GM18505 (cell line): ENCODE results near the gene IREB2.

Experiments
- ATAC-seq: cut with Tn5 transposase; IDR thresholded peaks from one replicate; pipeline ENCODE4 v1.9.1; 2021; ENCODE audit not compliant: unreplicated experiment
- POLR2A ChIP-seq: IDR thresholded peaks from 4 replicates; pipeline ENCODE4 v1.6.1; 2011; ENCODE audit warnings: borderline replicate concordance; ENCODE audit not compliant: insufficient read depth, insufficient read length; ENCODE audit errors: extremely low read depth

The IREB2 gene

DNA sequence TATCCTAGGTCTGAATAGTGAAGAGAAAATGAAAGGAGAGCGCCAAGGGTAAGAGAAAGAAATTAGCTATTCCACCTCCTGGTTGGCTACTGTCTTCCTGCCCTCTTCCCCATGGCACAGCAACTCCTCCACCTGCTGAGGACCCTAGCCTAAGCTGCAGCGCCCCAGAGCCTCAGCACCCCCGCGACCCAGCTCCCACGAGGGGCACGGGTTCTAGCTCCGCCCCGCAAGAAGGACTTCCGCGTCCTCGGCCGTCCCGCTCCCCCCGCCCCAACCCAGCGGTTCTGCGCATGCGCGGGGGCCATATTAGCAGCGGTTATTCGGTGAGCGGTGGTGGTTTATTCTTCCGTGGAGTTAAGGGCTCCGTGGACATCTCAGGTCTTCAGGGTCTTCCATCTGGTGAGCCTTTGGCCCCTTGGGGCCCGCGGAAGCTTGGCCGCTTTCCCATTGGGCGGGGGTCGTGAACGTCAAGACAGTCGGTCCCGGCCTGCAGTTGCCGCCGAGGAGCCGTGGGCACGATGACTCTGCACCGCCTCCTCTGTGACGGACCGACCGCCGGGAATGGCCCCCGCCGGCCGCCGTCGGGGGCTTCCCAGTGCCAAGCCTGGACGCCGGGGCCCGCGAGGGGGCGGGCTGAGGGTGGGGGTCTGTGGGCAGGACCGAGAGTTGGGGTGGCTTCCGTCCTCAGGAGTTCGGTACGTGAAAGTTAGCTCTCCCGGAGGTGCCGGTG lies 102.3 kb downstream of the IREB2 start, which contains the start of gene PSMA4:
TSS of gene PSMA4 (plus strand) at position 304 of the 730 bp plus-strand sequence. CDS start 1,484 bp downstream, outside the sequence.
- TF ChIP-seq POLR2A = peak; percentile 95
- ATAC-seq = peak; percentile 73

DNA sequence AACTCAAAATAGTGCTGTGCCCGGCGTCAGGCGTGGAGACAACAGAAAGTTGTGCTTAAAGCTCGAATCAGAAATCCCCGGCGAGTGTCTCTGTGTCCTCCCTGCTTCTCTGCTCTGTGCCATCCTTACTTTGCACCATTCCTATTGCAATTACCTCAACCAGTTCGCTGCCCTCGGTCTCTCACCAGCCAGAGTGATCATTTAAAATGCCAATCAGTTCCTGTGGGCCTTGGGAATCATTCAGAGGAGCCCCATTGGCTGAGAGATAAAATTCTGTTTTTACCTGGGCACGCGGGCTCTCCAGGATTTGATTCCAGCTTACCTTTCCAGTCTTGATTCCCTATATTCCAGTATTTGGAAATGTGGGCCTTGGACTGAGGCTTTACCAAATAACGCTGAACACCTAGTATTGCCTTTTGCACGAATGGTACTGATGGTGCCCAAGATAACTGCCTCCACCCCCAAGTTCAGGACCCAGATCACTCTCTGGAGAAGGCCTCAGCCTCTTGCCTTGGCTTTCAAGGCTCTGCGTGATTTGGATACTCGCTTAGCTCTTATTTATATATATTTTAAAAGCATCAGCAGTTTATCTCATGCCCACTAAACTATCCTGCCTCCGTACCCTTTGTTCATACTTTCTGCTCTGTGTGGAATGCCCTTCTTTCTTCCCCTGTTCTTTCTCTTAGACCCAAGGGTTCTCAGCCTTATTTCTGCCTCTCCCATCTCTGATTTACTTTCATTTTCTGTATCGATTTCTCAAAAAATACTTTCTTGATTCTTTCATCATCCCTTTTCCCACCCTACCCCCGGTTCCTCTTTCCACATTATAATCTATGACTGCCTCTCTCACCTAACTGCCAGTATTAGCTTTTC lies 103.1 kb downstream of the IREB2 start:
- ATAC-seq = no peak

DNA sequence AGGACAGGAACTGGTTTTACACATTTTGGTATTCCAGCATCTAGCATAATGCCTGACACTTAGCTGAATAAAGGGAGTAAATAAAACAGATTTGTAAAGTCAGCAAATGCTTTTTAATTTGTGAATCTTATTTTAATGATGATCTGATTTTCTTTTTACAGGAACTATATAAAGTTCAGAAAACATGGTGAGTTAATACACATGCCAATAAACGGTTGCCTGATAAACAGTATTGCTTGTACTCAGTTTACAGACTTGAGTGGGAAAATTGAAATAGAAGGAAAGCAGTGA lies 103.7 kb downstream of the IREB2 start:
- no peak for TF ChIP-seq POLR2A
- no peak for ATAC-seq

More for the DNA sequence above, 103.1 kb downstream of the IREB2 start:
- TF ChIP-seq POLR2A = no peak

DNA sequence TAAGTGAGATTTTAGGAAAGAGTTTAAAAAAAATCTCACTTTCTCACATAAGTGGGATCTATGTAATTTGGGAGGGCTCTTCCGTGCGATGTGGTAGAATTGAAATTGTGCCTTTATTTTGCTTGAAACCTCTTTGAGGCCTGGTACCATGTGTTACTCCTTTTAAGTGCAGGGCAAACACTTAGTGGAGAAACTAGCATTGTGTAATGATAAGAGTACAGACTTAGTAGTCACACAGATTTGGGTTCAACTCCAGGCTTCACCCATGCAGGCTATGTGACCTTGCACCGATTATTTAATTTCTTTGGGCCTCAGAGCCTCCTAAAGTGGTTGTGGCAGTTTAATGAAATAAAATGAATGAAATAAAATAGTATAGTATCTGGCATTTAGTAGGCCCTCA lies 104.6 kb downstream of the IREB2 start:
- TF ChIP-seq POLR2A = no peak
- no peak for ATAC-seq

DNA sequence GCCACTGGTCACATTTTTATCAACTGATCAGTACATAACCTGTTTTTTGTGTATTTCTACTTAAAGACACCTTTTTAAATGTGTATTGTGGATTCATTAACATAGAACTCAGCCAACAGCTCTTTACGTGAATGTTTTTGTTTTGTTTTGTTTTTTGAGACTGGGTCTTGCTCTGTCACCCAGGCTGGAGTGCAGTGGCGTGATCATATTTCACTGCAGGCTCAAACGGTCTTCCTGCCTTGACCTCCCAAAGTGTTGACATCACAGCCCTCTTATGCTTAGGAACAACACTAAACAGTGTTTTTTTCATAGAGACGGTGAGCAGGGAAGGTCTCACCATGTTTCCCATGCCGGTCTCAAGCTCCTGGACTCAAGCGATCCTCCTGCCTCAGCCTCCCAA lies 112.2 kb downstream of the IREB2 start:
- TF ChIP-seq POLR2A = no peak
- no peak for ATAC-seq

DNA sequence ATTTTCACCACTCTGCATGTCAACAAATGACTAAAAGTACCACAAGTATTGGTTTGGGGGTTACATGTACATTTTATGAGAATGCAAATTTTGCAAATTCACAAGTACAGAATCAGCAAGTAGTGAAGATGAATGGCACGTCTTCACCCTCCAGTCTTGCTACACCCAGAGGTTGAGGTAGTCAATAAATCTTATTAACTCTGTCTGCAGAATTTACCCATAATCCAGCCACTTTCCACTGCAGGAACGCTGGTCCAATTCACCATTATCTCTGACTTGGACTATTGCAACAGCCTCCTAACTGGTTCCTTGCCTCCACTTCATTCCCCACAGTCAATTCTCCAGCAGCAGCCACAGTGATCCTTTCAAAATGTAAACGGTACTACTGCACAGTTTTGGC lies 112.8 kb downstream of the IREB2 start:
- ATAC-seq = no peak
- TF ChIP-seq POLR2A = no peak
